Fibroblast of skin of abdomen (primary cell): ENCODE data around the gene PCSK6.
"Not testable (repeated sequence)": the region's sequence is repeated elsewhere in the genome, so short reads cannot be mapped to it uniquely, and the experiment has no call there.

Experiments
- DNase-seq: peaks from one replicate; pipeline ENCODE4 v3.0.0-alpha.2; 2013

PCSK6 gene

DNA sequence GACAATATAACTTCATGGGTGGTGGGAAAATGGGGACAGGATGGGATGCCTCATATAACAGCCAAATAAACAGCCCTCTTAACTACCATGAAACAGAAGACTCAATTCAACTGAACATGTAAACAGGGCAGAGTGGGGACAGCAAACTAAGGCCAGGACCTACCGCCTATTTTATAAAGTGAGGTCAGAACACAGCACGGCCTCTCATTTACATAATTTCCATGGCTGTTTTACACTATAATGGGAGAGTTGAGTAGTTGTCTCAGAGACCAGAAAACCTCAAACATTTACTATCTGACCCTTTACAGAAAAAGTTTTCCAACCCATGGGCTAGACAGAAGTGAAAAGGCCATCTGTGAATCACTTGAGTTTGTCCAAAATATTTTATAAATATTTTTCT is 137.8 kb downstream of the PCSK6 start:
- no peak for DNase-seq

GRCh38 chr15:101349047-101349951 is 140.2 kb downstream of the PCSK6 start:
- DNase-seq, result no peak

GRCh38 chr15:101348643-101349042 is 140.9 kb downstream of the PCSK6 start:
- DNase-seq, result no peak

DNA sequence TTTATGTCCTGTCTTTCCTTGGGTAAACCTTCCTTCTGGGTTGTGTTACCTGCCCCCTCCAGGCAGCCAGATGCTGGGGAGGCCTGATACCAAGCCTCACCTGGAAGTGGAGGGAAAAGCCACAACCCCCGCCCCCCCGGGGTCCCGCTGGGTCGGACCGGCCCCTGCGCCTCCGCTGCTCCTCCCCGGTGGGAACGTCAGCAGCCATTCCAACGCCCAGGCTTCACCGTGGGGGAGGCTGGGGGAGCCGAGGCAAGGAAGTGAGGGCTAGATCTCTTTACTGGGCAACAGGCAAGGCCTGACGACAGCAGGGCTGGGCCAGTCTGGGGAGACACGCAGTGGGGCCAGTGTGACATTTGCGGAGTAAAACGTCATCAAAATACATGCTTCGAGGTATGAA is 141.5 kb downstream of the PCSK6 start:
- DNase-seq, result no peak

GRCh38 chr15:101347454-101347853 is 142.1 kb downstream of the PCSK6 start:
- no peak for DNase-seq

DNA sequence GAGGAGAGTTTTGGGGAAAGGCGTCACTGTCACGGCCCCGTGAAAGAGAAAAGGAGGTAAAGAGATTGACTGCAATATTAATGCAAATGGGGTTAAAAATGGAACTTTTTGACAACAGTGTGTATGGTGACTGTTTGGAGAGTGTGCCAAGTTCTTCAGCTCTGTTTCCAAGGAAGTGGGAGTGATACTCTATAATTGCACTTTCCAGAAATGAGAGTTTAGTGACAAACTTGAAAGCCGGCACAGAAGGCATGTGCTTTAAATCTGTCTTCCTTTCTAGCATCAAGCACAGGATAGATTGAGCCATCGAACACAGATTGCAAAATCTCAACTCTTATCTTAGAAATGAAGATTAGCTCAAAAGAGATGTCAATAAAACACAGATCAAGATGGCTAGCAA is 142.6 kb downstream of the PCSK6 start:
- DNase-seq, result no peak

DNA sequence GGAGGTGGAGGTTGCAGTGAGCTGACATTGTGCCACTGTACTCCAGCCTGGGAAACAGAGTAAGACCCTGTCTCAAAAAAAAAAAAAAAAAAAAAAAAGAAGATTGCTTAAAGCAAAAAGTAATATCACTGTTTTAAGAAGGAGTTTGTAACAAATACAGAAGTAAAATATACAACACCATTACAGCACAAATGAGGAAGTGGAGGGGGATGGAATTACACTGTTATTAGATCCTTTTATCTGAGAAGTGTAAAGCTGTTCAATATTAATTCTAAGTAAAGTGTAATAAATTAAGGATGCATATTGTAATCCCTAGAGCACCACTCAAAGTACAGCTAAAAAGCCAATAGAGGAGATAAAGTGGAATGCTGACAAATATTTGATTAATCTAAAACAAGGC is 147.5 kb downstream of the PCSK6 start:
- DNase-seq, result no peak

- DNase-seq, result no peak
These were observed 150.9 kb downstream of the PCSK6 start for GRCh38 chr15:101338502-101339057.

DNA sequence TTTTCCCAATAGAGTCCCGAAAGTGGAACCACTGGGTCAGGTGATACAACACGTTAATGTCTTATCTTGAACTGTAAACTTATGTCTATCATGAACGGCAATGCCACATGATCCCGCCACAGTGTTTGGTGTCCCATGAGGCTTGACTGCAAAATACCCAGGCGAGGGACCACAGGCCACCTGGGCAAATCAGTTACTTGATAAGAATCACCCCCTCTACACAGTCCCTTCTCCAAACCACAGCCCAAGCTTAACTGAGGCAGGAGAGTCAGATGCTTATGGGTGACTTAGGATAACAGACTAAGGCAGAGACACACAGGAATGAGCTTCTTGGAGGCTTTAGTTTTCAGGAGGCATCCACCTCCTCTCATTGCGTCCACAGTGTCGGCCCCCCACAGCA is 151.5 kb downstream of the PCSK6 start:
- DNase-seq, result no peak

DNA sequence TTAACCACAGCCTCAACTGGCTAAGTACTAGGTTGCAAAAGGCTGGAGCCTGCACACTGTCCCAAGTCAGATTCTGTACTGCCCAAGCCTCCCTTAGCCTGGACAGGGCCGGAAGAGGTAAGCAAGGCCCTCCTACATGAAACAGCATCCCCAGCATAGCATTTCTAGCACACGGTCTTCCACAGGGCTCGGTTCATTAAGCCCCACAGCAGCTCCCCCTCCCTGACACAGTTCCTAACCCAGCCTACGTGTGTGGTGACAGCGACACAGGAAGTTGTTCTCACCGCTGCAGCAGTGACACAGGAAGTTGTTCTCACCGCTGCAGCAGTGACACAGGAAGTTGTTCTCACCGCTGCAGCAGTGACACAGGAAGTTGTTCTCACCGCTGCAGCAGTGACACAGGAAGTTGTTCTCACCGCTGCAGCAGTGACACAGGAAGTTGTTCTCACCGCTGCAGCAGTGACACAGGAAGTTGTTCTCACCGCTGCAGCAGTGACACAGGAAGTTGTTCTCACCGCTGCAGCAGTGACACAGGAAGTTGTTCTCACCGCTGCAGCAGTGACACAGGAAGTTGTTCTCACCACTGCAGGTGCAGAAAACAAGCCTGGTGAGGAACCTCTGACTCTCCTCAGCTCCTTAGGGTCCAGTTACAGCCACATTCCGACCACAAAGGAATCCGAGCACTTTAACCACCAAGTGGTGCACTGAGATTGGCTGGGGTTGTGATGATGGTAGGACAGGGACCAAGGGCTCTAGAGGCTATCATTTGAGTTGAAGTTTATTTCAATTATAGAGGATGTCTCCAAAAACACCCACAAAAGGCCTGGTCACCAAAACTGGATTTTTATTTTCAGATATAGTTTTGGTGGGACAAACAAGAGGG is 155.4 kb downstream of the PCSK6 start:
- not testable (repeated sequence) for DNase-seq

DNA sequence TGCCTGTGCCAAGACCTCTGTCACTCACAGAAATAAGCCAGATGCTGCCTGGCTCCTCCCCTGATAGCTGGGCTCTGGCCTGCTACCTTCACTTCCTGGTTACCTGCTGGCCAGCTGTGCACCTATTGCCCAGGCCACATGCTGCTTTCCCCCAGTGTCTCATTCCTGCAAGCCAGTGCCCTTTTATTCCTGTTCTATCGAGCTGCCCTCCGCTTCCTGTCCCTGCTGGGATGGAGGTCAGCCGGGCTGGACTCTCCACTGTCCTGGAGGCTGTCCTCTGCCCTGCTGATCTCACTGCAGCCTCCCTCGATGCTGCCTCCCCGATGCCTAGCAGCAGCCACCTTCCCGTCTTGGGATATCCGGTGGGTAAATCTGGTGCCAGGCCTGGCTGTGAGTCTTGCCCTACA is 157.4 kb downstream of the PCSK6 start:
- DNase-seq, result no peak

- no peak for DNase-seq
These were observed 159.6 kb downstream of the PCSK6 start for GRCh38 chr15:101329867-101330380.

DNA sequence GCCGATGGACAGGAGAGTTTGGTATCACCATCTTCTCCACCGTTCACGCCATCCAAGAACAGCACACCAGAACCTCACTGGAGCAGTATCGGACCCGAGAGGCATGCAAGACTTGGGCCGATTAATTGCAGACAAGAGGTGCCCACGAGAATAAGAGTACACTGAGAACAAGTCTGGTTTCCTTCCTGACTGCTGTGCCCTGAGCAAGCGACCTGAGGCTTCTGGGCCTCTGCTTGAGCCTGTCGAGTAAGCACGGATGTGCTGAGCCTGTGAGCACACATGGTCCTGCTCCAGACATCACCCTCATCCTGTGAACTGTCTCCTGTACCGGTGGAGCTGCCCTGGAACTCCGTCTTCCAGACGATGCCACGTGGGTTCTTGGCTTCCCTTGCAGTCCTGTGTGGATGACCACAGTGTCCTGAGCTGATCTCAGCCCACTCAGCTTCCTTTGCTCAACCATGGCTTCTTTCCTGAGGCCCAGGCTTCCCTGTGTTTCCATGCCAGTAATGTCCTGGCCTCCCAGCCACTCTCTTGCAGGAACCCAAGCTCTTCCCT is 160.1 kb downstream of the PCSK6 start:
- no peak for DNase-seq

DNA sequence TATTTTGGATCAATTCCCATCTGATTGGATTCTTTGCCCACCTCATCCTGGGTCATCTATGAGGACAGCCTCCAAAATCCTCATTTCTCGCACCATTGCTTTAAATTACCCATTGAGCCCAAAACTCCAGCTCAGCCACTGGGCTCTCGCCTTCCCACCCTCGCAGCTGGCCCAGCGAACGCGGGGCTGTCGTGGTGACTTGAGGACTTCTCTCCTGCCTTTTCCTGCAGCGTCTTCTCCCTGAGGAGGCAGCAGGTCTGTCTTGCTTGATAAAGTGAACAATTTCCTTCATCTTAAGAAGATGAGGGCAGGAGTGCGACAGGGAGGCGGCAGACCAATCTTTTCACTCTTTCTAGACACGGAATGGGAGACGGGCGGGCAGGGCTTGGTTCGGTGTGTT is 161.5 kb downstream of the PCSK6 start:
- DNase-seq, result no peak

- no peak for DNase-seq
These were observed 162.3 kb downstream of the PCSK6 start for GRCh38 chr15:101327147-101327740.

DNA sequence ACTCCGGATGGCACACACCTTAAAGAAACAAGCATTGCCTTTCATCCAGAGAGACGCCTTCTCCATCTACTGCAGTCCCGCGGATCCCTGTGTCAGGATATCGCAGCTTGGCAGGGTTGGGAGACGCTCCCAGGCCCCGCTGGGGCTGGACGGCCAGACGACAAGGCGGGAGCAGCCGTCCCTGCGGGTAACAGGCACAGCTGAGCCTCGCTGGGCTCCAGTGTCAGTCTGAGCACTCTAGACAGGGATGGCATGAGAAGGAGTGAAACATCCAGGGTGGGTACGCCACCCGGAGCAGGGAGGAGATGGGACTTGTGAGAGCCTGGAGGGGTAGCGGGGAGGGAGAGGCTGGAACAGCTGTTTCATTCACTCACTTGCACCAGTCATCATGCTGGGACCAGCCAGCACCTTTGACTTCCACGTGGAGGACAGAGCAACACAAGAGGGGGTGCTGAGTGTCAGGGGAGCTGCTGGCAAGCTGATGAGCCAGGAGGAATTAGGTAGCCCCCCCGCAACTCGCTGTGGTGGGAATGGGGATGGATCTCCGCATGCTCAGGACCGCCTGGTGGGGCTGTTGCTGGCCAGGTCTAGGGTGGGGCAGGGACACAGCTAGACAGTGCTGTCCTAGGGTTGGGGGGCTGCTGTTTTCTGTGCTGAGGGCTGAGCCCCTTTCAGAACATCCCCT is 162.9 kb downstream of the PCSK6 start:
- DNase-seq, result no peak

- DNase-seq, result no peak
These were observed 163.5 kb downstream of the PCSK6 start for GRCh38 chr15:101326026-101326315.

DNA sequence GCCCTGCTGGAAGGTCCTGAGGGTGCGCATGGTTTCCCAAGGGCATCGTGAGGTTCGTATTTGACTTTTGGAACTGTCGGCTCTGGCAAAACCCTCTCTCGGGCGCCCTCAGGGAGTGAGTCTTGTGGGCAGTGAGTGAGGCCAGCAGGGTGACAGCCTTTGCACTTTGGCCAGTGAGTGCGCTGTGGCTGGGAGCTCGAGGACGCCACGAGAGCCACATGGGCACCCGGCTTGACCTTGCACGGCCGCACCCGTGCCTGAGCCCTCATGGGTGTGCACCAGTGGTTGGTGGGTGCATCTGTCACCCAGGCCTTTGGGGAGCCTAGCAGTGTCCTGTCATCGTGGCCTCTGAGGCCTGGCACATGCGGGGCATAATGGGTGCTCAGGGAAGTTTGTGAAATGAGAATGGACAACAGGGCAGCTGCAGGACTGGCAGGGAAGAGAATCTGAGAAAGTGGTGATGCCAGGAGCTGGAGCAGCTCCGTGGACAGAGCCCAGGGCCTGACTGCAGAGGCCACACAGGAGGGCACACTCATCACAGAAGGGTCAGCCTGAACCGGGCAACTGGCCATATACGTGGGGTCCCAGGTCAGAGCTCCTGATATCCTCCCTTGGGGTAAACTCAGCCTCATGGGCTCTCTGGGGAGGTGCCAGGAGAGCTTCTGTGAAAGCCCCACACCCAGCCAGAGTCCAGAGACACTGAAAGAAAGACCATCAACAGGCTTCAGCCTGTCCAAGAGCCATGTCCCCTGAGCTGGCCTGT is 164.1 kb downstream of the PCSK6 start:
- no peak for DNase-seq

DNA sequence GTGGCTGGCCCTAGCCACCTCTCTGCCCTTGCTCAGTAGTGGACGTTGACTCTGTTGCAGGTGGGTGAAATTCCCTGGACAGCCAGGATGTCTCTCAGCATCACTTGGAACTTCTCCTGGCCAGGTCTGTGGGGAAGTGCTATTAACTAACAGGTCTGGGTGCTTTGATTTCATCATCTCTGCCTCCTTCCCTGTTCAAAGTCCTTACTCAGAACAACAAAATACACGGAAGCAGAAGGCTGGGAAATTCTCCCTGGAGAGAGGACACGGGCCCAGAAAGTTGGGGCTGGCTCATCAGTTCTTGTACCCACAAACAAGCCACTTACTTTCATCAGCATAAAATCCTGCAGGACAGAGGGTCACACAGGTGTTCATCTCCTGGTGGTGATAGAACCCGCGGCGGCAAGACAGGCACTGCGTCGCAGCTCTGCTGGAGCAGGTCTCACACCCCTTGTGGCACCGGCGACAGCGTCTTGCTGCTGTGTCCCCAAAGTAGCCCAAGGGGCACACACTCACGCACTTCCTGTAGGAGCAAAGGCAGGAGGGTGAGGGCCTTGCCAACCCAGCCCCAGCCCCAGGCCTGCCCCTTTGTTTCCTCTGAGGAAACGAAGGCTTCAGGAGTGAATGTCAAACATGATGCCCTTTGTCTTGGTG is 164.9 kb downstream of the PCSK6 start:
- no peak for DNase-seq

- no peak for DNase-seq
These were observed 165.5 kb downstream of the PCSK6 start for GRCh38 chr15:101323793-101324523.
